ENCODE results near the gene PRKG1.

PRKG1 gene

DNA sequence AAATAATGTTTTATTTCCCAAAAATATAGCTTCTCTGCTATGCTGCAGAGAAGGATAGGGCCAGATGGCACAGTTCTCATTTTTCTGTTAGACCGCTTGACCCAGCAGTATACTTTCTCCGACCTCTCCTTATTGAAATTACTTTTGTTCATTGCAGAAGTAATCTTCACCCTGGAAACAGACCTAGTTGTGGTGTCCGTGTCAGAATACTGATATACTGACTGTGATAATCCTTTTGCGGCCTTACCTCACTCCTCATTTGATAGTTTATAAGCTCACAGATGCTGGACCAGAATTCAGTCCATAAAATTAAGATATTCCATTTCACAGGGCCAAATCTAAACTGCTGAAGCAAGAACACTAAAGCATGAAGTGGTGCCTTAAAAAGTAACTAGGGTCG lies 979.2 kb downstream of the PRKG1 start:
- Histone ChIP-seq H3K27me3 (ENCODE audit: insufficient read depth, low read length, poor library complexity) (no peaks in the 10 kb centered on the region), H3K36me3 (ENCODE audit: insufficient read depth, low read length) (no peaks in the 10 kb centered on the region), H3K4me2 (ENCODE audit: insufficient read depth, low read length) (no peak overlapping the region), H4K20me1 (ENCODE audit: insufficient read depth, low read length) (no peaks in the 10 kb centered on the region), H3K27ac (ENCODE audit: low read length) (no peak overlapping the region), H3K4me3 (ENCODE audit: low read depth in 1 of 2, low read length in 2 of 2) (no peak overlapping the region), H2AFZ (ENCODE audit: low read depth, low read length) (no peak overlapping the region), H3K9ac (ENCODE audit: low read depth, low read length) (no peak overlapping the region), H3K79me2 (ENCODE audit: insufficient read depth, low read length) (no peaks in the 10 kb centered on the region), H3K4me1 (ENCODE audit: insufficient read depth, low read length) (no peaks in the 10 kb centered on the region), H3K9me3 (ENCODE audit: insufficient read depth, low read length, severe bottlenecking) (no peaks in the 10 kb centered on the region)
- DNase-seq (no peak), ATAC-seq (ENCODE audit: insufficient read depth, low read depth) (no peak)
- TF ChIP-seq, protein P1, sequence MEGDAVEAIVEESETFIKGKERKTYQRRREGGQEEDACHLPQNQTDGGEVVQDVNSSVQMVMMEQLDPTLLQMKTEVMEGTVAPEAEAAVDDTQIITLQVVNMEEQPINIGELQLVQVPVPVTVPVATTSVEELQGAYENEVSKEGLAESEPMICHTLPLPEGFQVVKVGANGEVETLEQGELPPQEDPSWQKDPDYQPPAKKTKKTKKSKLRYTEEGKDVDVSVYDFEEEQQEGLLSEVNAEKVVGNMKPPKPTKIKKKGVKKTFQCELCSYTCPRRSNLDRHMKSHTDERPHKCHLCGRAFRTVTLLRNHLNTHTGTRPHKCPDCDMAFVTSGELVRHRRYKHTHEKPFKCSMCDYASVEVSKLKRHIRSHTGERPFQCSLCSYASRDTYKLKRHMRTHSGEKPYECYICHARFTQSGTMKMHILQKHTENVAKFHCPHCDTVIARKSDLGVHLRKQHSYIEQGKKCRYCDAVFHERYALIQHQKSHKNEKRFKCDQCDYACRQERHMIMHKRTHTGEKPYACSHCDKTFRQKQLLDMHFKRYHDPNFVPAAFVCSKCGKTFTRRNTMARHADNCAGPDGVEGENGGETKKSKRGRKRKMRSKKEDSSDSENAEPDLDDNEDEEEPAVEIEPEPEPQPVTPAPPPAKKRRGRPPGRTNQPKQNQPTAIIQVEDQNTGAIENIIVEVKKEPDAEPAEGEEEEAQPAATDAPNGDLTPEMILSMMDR (IDR thresholded peaks at IDR 0.05; ENCODE audit: borderline replicate concordance, extremely low read depth, low read length, poor library complexity, severe bottlenecking), result no peak

DNA sequence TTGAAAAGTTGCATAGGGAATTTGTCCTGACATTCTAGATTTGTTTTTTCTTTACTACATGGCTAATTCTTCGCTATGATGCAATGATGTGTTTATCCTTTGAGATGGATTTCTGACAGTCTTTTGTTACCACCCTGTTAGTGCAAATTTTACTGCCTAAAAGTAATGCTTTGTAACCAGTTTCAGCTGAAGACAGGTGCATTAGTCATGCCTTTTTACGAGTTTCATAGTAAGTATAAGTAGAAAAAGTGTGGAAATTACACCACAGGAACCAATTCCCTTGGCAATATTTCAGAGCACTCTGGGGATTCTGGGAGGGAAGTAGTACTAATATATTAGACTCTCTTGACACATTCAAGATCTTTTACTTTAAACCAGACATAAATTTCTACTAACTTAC lies 982.0 kb downstream of the PRKG1 start:
- no peaks in the 10 kb centered on the region for H3K9me3 ChIP-seq (ENCODE audit: insufficient read depth, low read length, severe bottlenecking)
- no peak overlapping the region for H3K9ac ChIP-seq (ENCODE audit: low read depth, low read length)
- H3K79me2 ChIP-seq (ENCODE audit: insufficient read depth, low read length), result no peaks in the 10 kb centered on the region
- no peak for DNase-seq
- H3K27me3 ChIP-seq (ENCODE audit: insufficient read depth, low read length, poor library complexity), result no peaks in the 10 kb centered on the region
- H2AFZ ChIP-seq (ENCODE audit: low read depth, low read length), result no peak overlapping the region
- H3K4me1 ChIP-seq (ENCODE audit: insufficient read depth, low read length), result no peaks in the 10 kb centered on the region
- TF ChIP-seq, protein P1 (IDR thresholded peaks at IDR 0.05; ENCODE audit: borderline replicate concordance, extremely low read depth, low read length, poor library complexity, severe bottlenecking), result no peak
- TF ChIP-seq EZH2 (IDR thresholded peaks at IDR 0.05; ENCODE audit: borderline replicate concordance, low read depth, low read length, severe bottlenecking), result no peak
- H3K4me3 ChIP-seq (ENCODE audit: low read depth in 1 of 2, low read length in 2 of 2), result no peak overlapping the region
- H3K27ac ChIP-seq (ENCODE audit: low read length), result no peak overlapping the region
- no peaks in the 10 kb centered on the region for H4K20me1 ChIP-seq (ENCODE audit: insufficient read depth, low read length)
- ATAC-seq (ENCODE audit: insufficient read depth, low read depth), result no peak
- no peak overlapping the region for H3K4me2 ChIP-seq (ENCODE audit: insufficient read depth, low read length)
- no peaks in the 10 kb centered on the region for H3K36me3 ChIP-seq (ENCODE audit: insufficient read depth, low read length)

DNA sequence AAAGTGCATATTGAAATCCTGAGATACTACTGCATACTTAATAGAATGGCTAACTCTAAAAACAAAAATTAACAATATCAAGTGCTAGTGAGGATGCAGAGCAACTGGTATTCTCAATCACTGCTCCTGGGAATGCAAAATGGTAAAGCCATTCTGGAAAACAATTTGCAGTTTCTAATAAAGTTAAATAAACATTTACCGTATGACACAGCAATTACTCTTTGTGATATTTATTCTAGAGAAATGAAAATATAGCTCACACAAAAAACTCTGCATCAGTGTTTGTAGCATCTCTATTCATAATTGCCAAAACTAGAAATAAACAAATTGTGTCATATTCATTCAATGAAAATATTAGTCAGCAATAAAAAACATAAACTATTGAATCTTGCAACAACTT lies 984.8 kb downstream of the PRKG1 start:
- Histone ChIP-seq H3K4me2 (ENCODE audit: insufficient read depth, low read length) (no peak overlapping the region), H4K20me1 (ENCODE audit: insufficient read depth, low read length) (no peaks in the 10 kb centered on the region), H2AFZ (ENCODE audit: low read depth, low read length) (no peak overlapping the region), H3K9ac (ENCODE audit: low read depth, low read length) (no peak overlapping the region), H3K27me3 (ENCODE audit: insufficient read depth, low read length, poor library complexity) (no peaks in the 10 kb centered on the region), H3K27ac (ENCODE audit: low read length) (no peak overlapping the region), H3K4me3 (ENCODE audit: low read depth in 1 of 2, low read length in 2 of 2) (no peak overlapping the region), H3K4me1 (ENCODE audit: insufficient read depth, low read length) (no peaks in the 10 kb centered on the region), H3K79me2 (ENCODE audit: insufficient read depth, low read length) (no peaks in the 10 kb centered on the region), H3K36me3 (ENCODE audit: insufficient read depth, low read length) (no peaks in the 10 kb centered on the region), H3K9me3 (ENCODE audit: insufficient read depth, low read length, severe bottlenecking) (no peaks in the 10 kb centered on the region)
- ATAC-seq (ENCODE audit: insufficient read depth, low read depth) (no peak), DNase-seq (no peak)
- no peak for TF ChIP-seq EZH2 (IDR thresholded peaks at IDR 0.05; ENCODE audit: borderline replicate concordance, low read depth, low read length, severe bottlenecking)
- TF ChIP-seq, protein P1 (IDR thresholded peaks at IDR 0.05; ENCODE audit: borderline replicate concordance, extremely low read depth, low read length, poor library complexity, severe bottlenecking), result no peak

- ATAC-seq (ENCODE audit: insufficient read depth, low read depth), result no peak
- TF ChIP-seq, protein P1 (IDR thresholded peaks at IDR 0.05; ENCODE audit: borderline replicate concordance, extremely low read depth, low read length, poor library complexity, severe bottlenecking), result no peak
- TF ChIP-seq EZH2 (IDR thresholded peaks at IDR 0.05; ENCODE audit: borderline replicate concordance, low read depth, low read length, severe bottlenecking), result no peak
Measured at GRCh38 chr10:52063159-52063558, 988.9 kb downstream of the PRKG1 start.

More at GRCh38 chr10:52063159-52063558, 988.9 kb downstream of the PRKG1 start:
- H3K27ac ChIP-seq (ENCODE audit: low read length), result no peak overlapping the region
- H4K20me1 ChIP-seq (ENCODE audit: insufficient read depth, low read length), result no peaks in the 10 kb centered on the region
- no peaks in the 10 kb centered on the region for H3K36me3 ChIP-seq (ENCODE audit: insufficient read depth, low read length)
- no peak overlapping the region for H2AFZ ChIP-seq (ENCODE audit: low read depth, low read length)
- no peaks in the 10 kb centered on the region for H3K79me2 ChIP-seq (ENCODE audit: insufficient read depth, low read length)
- H3K9me3 ChIP-seq (ENCODE audit: insufficient read depth, low read length, severe bottlenecking), result no peaks in the 10 kb centered on the region
- no peak overlapping the region for H3K4me3 ChIP-seq (ENCODE audit: low read depth in 1 of 2, low read length in 2 of 2)
- no peak overlapping the region for H3K4me2 ChIP-seq (ENCODE audit: insufficient read depth, low read length)
- no peaks in the 10 kb centered on the region for H3K27me3 ChIP-seq (ENCODE audit: insufficient read depth, low read length, poor library complexity)
- no peaks in the 10 kb centered on the region for H3K4me1 ChIP-seq (ENCODE audit: insufficient read depth, low read length)
- H3K9ac ChIP-seq (ENCODE audit: low read depth, low read length), result no peak overlapping the region
- no peak for DNase-seq
